Putamen (tissue), 1 donor: ENCODE data around the gene TBC1D22B.

Experiments used
- DNase-seq: peaks from one replicate; pipeline ENCODE4 v3.0.0-alpha.2; 2016; ENCODE audit warnings: low spot score

Gene TBC1D22B

GRCh38 chr6:37239950-37240713 is 17.4 kb upstream of the TBC1D22B start:
- peak; percentile 50 for DNase-seq

GRCh38 chr6:37241131-37241530 is 16.4 kb upstream of the TBC1D22B start:
- no peak for DNase-seq

GRCh38 chr6:37241775-37242428 is 15.7 kb upstream of the TBC1D22B start:
- no peak for DNase-seq

GRCh38 chr6:37242429-37243052 is 15.0 kb upstream of the TBC1D22B start:
- DNase-seq: no peak

- DNase-seq: no peak
Measured at GRCh38 chr6:37243131-37243815, 14.3 kb upstream of the TBC1D22B start.

GRCh38 chr6:37243816-37244370 is 13.7 kb upstream of the TBC1D22B start:
- no peak for DNase-seq

- DNase-seq: peak; percentile 75
Measured at GRCh38 chr6:37244430-37245310, 12.9 kb upstream of the TBC1D22B start.

GRCh38 chr6:37251211-37251780 is 6.3 kb upstream of the TBC1D22B start:
- DNase-seq: no peak

- DNase-seq: no peak
Measured at GRCh38 chr6:37253486-37254007, 4.0 kb upstream of the TBC1D22B start.

GRCh38 chr6:37254881-37255280 is 2.7 kb upstream of the TBC1D22B start:
- no peak for DNase-seq

GRCh38 chr6:37256692-37257319 is 766 bp upstream of the TBC1D22B start:
- DNase-seq: no peak

- DNase-seq: no peak
Measured at GRCh38 chr6:37257320-37257633, 295 bp upstream of the TBC1D22B start.

GRCh38 chr6:37258405-37259105 is 983 bp downstream of the TBC1D22B start:
- no peak for DNase-seq

- DNase-seq: no peak
Measured at GRCh38 chr6:37259191-37259590, 1.6 kb downstream of the TBC1D22B start.

GRCh38 chr6:37260040-37260439 is 2.5 kb downstream of the TBC1D22B start:
- no peak for DNase-seq

- no peak for DNase-seq
Measured at GRCh38 chr6:37260444-37260843, 2.9 kb downstream of the TBC1D22B start.

GRCh38 chr6:37261198-37261597 is 3.6 kb downstream of the TBC1D22B start:
- no peak for DNase-seq

- DNase-seq: no peak
Measured at GRCh38 chr6:37262446-37263026, 5.0 kb downstream of the TBC1D22B start.

- no peak for DNase-seq
Measured at GRCh38 chr6:37265001-37265400, 7.4 kb downstream of the TBC1D22B start.
